Esophagus squamous epithelium (tissue), 4 donors: ENCODE results near the gene TMCC2.

Source experiments
- POLR2A ChIP-seq, 4 donors: fragments of 450-650 bp; IDR thresholded peaks; one replicate each; pipeline ENCODE4 v1.6.1; 2017; ENCODE audit warnings: antibody characterized with exemption in 4 of 4, mild to moderate bottlenecking in 4 of 4, moderate library complexity in 3 of 4
- TF ChIP-seq, protein P1 (sequence below), 6 experiments: fragments of 450-650 bp in 4 of 6; fragments of 200-600 bp in 2 of 6; sonication (generic) in 2 of 6; IDR thresholded peaks; one replicate each; pipeline ENCODE4 v1.5.1; 2016 to 2019; ENCODE audit warnings: antibody characterized with exemption in 6 of 6, mild to moderate bottlenecking in 4 of 6, moderate library complexity in 4 of 6

GRCh38 chr1:205216588-205216987, 11.2 kb upstream of the TMCC2 start:
- TF ChIP-seq, protein P1, sequence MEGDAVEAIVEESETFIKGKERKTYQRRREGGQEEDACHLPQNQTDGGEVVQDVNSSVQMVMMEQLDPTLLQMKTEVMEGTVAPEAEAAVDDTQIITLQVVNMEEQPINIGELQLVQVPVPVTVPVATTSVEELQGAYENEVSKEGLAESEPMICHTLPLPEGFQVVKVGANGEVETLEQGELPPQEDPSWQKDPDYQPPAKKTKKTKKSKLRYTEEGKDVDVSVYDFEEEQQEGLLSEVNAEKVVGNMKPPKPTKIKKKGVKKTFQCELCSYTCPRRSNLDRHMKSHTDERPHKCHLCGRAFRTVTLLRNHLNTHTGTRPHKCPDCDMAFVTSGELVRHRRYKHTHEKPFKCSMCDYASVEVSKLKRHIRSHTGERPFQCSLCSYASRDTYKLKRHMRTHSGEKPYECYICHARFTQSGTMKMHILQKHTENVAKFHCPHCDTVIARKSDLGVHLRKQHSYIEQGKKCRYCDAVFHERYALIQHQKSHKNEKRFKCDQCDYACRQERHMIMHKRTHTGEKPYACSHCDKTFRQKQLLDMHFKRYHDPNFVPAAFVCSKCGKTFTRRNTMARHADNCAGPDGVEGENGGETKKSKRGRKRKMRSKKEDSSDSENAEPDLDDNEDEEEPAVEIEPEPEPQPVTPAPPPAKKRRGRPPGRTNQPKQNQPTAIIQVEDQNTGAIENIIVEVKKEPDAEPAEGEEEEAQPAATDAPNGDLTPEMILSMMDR (IDR thresholded peaks at IDR 0.05): no peak
- TF ChIP-seq POLR2A (IDR thresholded peaks at IDR 0.05): no peak
